Activated CD8-positive, alpha-beta T cell treated with anti-CD3 and anti-CD28 coated beads, Interleukin-2, amount 10 ng/mL, durations not matched to agents 7 days and 5 days (primary cell): ENCODE results near the gene GPR152. TPM values are rescaled to one million over a fixed set of nuclear protein-coding genes. Genes with fewer than 3 reads are reported as not detected.
"Not testable (repeated sequence)": the region's sequence is repeated elsewhere in the genome, so short reads cannot be mapped to it uniquely, and the experiment has no call there.

Experiments
- ATAC-seq: fragments of 150-1000 bp; cut with Tn5 transposase; one replicate; pipeline ENCODE4 v1.10.0; 2021; ENCODE audit warnings: moderate library complexity
- CTCF ChIA-PET: fragments of 350-600 bp; sonication (Branson Sonifier 250); formaldehyde crosslinking; loops from one replicate; lab custom pipeline; 2021; ENCODE audit warnings: antibody characterized with exemption; lab: Charles Lee
- POLR2A ChIA-PET: fragments of 350-600 bp; sonication (Branson Sonifier 250); formaldehyde crosslinking; loops from one replicate; lab custom pipeline; 2021; ENCODE audit warnings: antibody characterized with exemption; lab: Charles Lee
- DNase-seq: peaks from one replicate; pipeline ENCODE4 v3.0.0-alpha.2; 2020
- H3K27ac Mint-ChIP-seq: one replicate; pipeline ENCODE4 v1.8.0; 2021; ENCODE audit warnings: mild to moderate bottlenecking, mixed read lengths
- H3K27me3 Mint-ChIP-seq: one replicate; pipeline ENCODE4 v1.8.0; 2021; ENCODE audit warnings: low read depth, mixed read lengths
- H3K36me3 Mint-ChIP-seq: one replicate; pipeline ENCODE4 v1.8.0; 2021; ENCODE audit warnings: low read depth, mixed read lengths
- H3K4me1 Mint-ChIP-seq: one replicate; pipeline ENCODE4 v1.8.0; 2021; ENCODE audit warnings: low read depth, mixed read lengths
- H3K4me3 Mint-ChIP-seq: one replicate; pipeline ENCODE4 v1.8.0; 2021; ENCODE audit warnings: mild to moderate bottlenecking, mixed read lengths
- H3K9me3 Mint-ChIP-seq: one replicate; pipeline ENCODE4 v1.8.0; 2022; ENCODE audit warnings: mixed read lengths; ENCODE audit not compliant: insufficient read depth
- microRNA-seq: library from miRNA; unstranded; fragments of <30 nt; microRNA quantifications from one replicate; pipeline ENCODE4 v1.2.0, GENCODE V29; 2022
- total RNA-seq, 2 experiments: library from RNA; stranded (reverse); gene quantifications; one replicate each; pipeline ENCODE4 v1.2.3, GENCODE V29; 2021

Gene GPR152
- total RNA-seq, 2 experiments from 2014 or later = not detected

- DNase-seq = peak; percentile 55
- ChIA-PET POLR2A (interaction anchor here (1.7 to 6.9 kb wide), 8 partner anchors 9 to 80 kb away, joined by 3 to 109 read pairs (median 20); partner anchors contain the start of genes PTPRCAP, RAD9A and RPS6KB2), CTCF (interaction anchor here (0.6 to 5.7 kb wide), 7 partner anchors 14 to 100 kb away, joined by 3 to 73 read pairs (median 5); partner anchors contain the start of genes PITPNM1, PTPRCAP and RPS6KB2)
- H3K27me3 Mint-ChIP-seq = no peaks in the 10 kb centered on the region
- peaks cover 63% of the 10 kb centered on the region for H3K36me3 Mint-ChIP-seq
- peak overlapping the region; percentile 93 for H3K27ac Mint-ChIP-seq
- peaks cover 67% of the 10 kb centered on the region for H3K4me1 Mint-ChIP-seq
- ATAC-seq = no peak
- no peaks in the 10 kb centered on the region for H3K9me3 Mint-ChIP-seq
- peak overlapping the region; percentile 92 for H3K4me3 Mint-ChIP-seq
These were observed 47.3 kb downstream of the GPR152 start for GRCh38 chr11:67405196-67405567.

GRCh38 chr11:67404515-67405195 is 47.9 kb downstream of the GPR152 start:
- CTCF ChIA-PET = interaction anchor here (0.6 to 5.7 kb wide), 11 partner anchors 8 to 101 kb away, joined by 3 to 73 read pairs (median 5); partner anchors contain the start of genes PITPNM1, PTPRCAP, RPS6KB2 and TMEM134
- no peak for ATAC-seq
- POLR2A ChIA-PET = interaction anchor here (0.6 to 6.9 kb wide), 12 partner anchors 8 to 127 kb away, joined by 3 to 109 read pairs (median 10); partner anchors contain the start of genes AIP, PTPRCAP, RAD9A and RPS6KB2
- H3K27me3 Mint-ChIP-seq = no peaks in the 10 kb centered on the region
- peak overlapping the region; percentile 92 for H3K4me3 Mint-ChIP-seq
- no peaks in the 10 kb centered on the region for H3K9me3 Mint-ChIP-seq
- peaks cover 64% of the 10 kb centered on the region for H3K4me1 Mint-ChIP-seq
- H3K36me3 Mint-ChIP-seq = peaks cover 64% of the 10 kb centered on the region
- H3K27ac Mint-ChIP-seq = peak overlapping the region; percentile 93
- DNase-seq = peak; percentile 79

- H3K4me1 Mint-ChIP-seq = peaks cover 66% of the 10 kb centered on the region
- H3K36me3 Mint-ChIP-seq = peaks cover 68% of the 10 kb centered on the region
- H3K4me3 Mint-ChIP-seq = peak overlapping the region; percentile 92
- DNase-seq, H3K27me3 Mint-ChIP-seq, ATAC-seq, H3K9me3 Mint-ChIP-seq: not testable (repeated sequence)
- ChIA-PET CTCF (interaction anchor here (0.7 to 5.7 kb wide), 9 partner anchors 9 to 211 kb away, joined by 3 to 73 read pairs (median 6); partner anchors contain the start of genes POLD4, PTPRCAP and RAD9A), POLR2A (interaction anchor here (0.6 to 6.9 kb wide), 11 partner anchors 9 to 212 kb away, joined by 3 to 109 read pairs (median 27); partner anchors contain the start of genes POLD4, PTPRCAP, RAD9A and RPS6KB2)
- peak overlapping the region; percentile 93 for H3K27ac Mint-ChIP-seq
These were observed 49.4 kb downstream of the GPR152 start for GRCh38 chr11:67403085-67403484.

GRCh38 chr11:67402192-67402839 is 50.2 kb downstream of the GPR152 start:
- ChIA-PET POLR2A (interaction anchor here (0.6 to 6.9 kb wide), 16 partner anchors 10 to 140 kb away, joined by 3 to 109 read pairs (median 7); partner anchors contain the start of genes AIP, CDK2AP2, PITPNM1 and POLD4), CTCF (interaction anchor here (0.8 to 5.7 kb wide), 25 partner anchors 11 to 228 kb away, joined by 3 to 73 read pairs (median 5); partner anchors contain the start of genes AIP, CDK2AP2, GSTP1 and NUDT8)
- Mint-ChIP-seq H3K4me1 (peaks cover 66% of the 10 kb centered on the region), H3K36me3 (peaks cover 68% of the 10 kb centered on the region), H3K27ac (peak overlapping the region; percentile 93), H3K4me3 (peak overlapping the region; percentile 62)
- H3K27me3 Mint-ChIP-seq, H3K9me3 Mint-ChIP-seq, ATAC-seq: not testable (repeated sequence)
- peak; percentile 20 for DNase-seq

- Mint-ChIP-seq H3K4me1 (peaks cover 65% of the 10 kb centered on the region), H3K4me3 (peak within 1 kb of the TSS; percentile 90), H3K27me3 (no peaks in the 10 kb centered on the region), H3K27ac (peak within 1 kb of the TSS; percentile 93), H3K9me3 (no peaks in the 10 kb centered on the region), H3K36me3 (peaks cover 67% of the 10 kb centered on the region)
- ATAC-seq = peak; percentile 74
- peak; percentile 92 for DNase-seq
- ChIA-PET POLR2A (interaction anchor here (0.6 to 6.9 kb wide), 16 partner anchors 10 to 140 kb away, joined by 3 to 109 read pairs (median 7); partner anchors contain the start of genes AIP, CDK2AP2, PITPNM1 and POLD4), CTCF (interaction anchor here (0.6 to 5.7 kb wide), 29 partner anchors 10 to 228 kb away, joined by 3 to 73 read pairs (median 5); partner anchors contain the start of genes AIP, CDK2AP2, GSTP1 and NUDT8)
These were observed 50.9 kb downstream of the GPR152 start, which contains the start of gene PPP1CA for GRCh38 chr11:67401495-67402191. Gene PPP1CA, minus strand, starts transcription at chr11:67401858. Its CDS starts 76 bp downstream, at chr11:67401782.

Small RNA genes within 50 kb of the gene (microRNA-seq; reads per million reads assigned to microRNA genes)
- 1.7 reads per million for gene MIR6752

Other genes with a start within 250 kb of the GPR152 start
- gene GRK2, start 186.3 kb downstream of the GPR152 start, total RNA-seq = 100 to 1,000 TPM; 338 to 348 TPM
- 100 to 1,000 TPM; 179 to 189 TPM for gene ANKRD13D, start 163.4 kb downstream of the GPR152 start, total RNA-seq
- 10 to 100 TPM; 12.0 to 13.0 TPM for gene SSH3, start 149.2 kb downstream of the GPR152 start, total RNA-seq
- 10 to 100 TPM; 53.2 to 56.7 TPM for gene POLD4, start 99.2 kb downstream of the GPR152 start, total RNA-seq
- gene CLCF1, start 79.1 kb downstream of the GPR152 start, total RNA-seq = under 1 TPM; 0.29 to 0.50 TPM
- gene RAD9A, start 60.7 kb downstream of the GPR152 start, total RNA-seq = 10 to 100 TPM; 59.5 to 60.4 TPM
- gene PPP1CA, start 50.9 kb downstream of the GPR152 start, total RNA-seq = 100 to 1,000 TPM; 429 to 434 TPM
- gene TBC1D10C, start 48.6 kb downstream of the GPR152 start, total RNA-seq = 100 to 1,000 TPM; 345 to 352 TPM
- gene CARNS1, start 37.1 kb downstream of the GPR152 start, total RNA-seq = 1 to 10 TPM; 4.8 to 4.9 TPM
- 10 to 100 TPM; 64.0 to 66.9 TPM for gene RPS6KB2, start 24.2 kb downstream of the GPR152 start, total RNA-seq
- gene PTPRCAP, start 15.0 kb downstream of the GPR152 start, total RNA-seq = 100 to 1,000 TPM; 445 to 447 TPM
- gene CORO1B, start 9.3 kb downstream of the GPR152 start, total RNA-seq = 100 to 1,000 TPM; 157 to 169 TPM
- 1 to 10 TPM; 1.6 to 1.9 TPM for gene CABP4, start 2.6 kb upstream of the GPR152 start, total RNA-seq
- gene TMEM134, start 16.5 kb upstream of the GPR152 start, total RNA-seq = 10 to 100 TPM; 39.6 to 42.5 TPM
- 100 to 1,000 TPM; 156 to 163 TPM for gene AIP, start 30.3 kb upstream of the GPR152 start, total RNA-seq
- gene PITPNM1, start 52.6 kb upstream of the GPR152 start, total RNA-seq = 100 to 1,000 TPM; 110 to 117 TPM
- gene CDK2AP2, start 55.4 kb upstream of the GPR152 start, total RNA-seq = 100 to 1,000 TPM; 168 to 175 TPM
- gene CABP2, start 70.7 kb upstream of the GPR152 start, total RNA-seq = not detected
- gene GSTP1, start 131.1 kb upstream of the GPR152 start, total RNA-seq = 100 to 1,000 TPM; 330 to 337 TPM
- gene NDUFV1, start 154.2 kb upstream of the GPR152 start, total RNA-seq = 100 to 1,000 TPM; 250 to 258 TPM
- gene NUDT8, start 177.2 kb upstream of the GPR152 start, total RNA-seq = 10 to 100 TPM; 18.6 to 20.1 TPM
- gene TBX10, start 187.0 kb upstream of the GPR152 start, total RNA-seq = not detected
- under 1 TPM; 0.61 to 0.73 TPM for gene ACY3, start 198.0 kb upstream of the GPR152 start, total RNA-seq
- gene ALDH3B2, start 221.9 kb upstream of the GPR152 start, total RNA-seq = not detected